Measurements from ENCODE around the gene ARHGAP30. TPM values are rescaled to one million over a fixed set of nuclear protein-coding genes. Genes with fewer than 3 reads are reported as not detected.
"Not testable (repeated sequence)": the region's sequence is repeated elsewhere in the genome, so short reads cannot be mapped to it uniquely, and the experiment has no call there.

Gene ARHGAP30
- total RNA-seq, 2 experiments from 2014 or later: 277 to 281 TPM

GRCh38 chr1:161020509-161021164, 49.1 kb downstream of the ARHGAP30 start, which contains the start of gene F11R:
Gene F11R (minus strand): TSS chr1:161021152. CDS start chr1:161021073, 79 bp downstream.
- Mint-ChIP-seq H3K36me3 (ENCODE audit: low read depth) (no peaks in the 10 kb centered on the region), H3K27me3 (ENCODE audit: low read depth) (peaks cover 2% of the 10 kb centered on the region), H3K9me3 (ENCODE audit: insufficient read depth) (no peaks in the 10 kb centered on the region), H3K4me1 (ENCODE audit: low read depth) (peaks cover 43% of the 10 kb centered on the region), H3K27ac (peak within 1 kb of the TSS; percentile 79), H3K4me3 (peak within 1 kb of the TSS; percentile 87)
- DNase-seq: peak; percentile 45
- ATAC-seq: peak; percentile 48
- CTCF ChIA-PET: interaction anchor here (0.7 to 2.5 kb wide), 11 partner anchors 9 to 78 kb away, joined by 3 to 22 read pairs (median 4); partner anchors contain the start of genes ITLN2, KLHDC9, TSTD1 and USF1
- POLR2A ChIA-PET: interaction anchor here (0.6 to 3.2 kb wide), 14 partner anchors 9 to 309 kb away, joined by 3 to 28 read pairs (median 4); partner anchors contain the start of genes ARHGAP30, CD48, TSTD1 and USF1

GRCh38 chr1:161019751-161020495, 49.8 kb downstream of the ARHGAP30 start:
- no peak for ATAC-seq
- POLR2A ChIA-PET: interaction anchor here (0.8 to 3.2 kb wide), 8 partner anchors 8 to 308 kb away, joined by 3 to 28 read pairs (median 4); partner anchors contain the start of genes ARHGAP30, CD48 and USF1
- Mint-ChIP-seq H3K4me1 (ENCODE audit: low read depth) (peaks cover 43% of the 10 kb centered on the region), H3K9me3 (ENCODE audit: insufficient read depth) (no peaks in the 10 kb centered on the region), H3K27me3 (ENCODE audit: low read depth) (peaks cover 2% of the 10 kb centered on the region), H3K36me3 (ENCODE audit: low read depth) (no peaks in the 10 kb centered on the region), H3K4me3 (peak overlapping the region; percentile 87), H3K27ac (peak overlapping the region; percentile 78)
- DNase-seq: no peak
- CTCF ChIA-PET: interaction anchor here (0.7 to 2.5 kb wide), 8 partner anchors 13 to 78 kb away, joined by 3 to 22 read pairs (median 8); partner anchors contain the start of genes ITLN2, KLHDC9, TSTD1 and USF1

DNA sequence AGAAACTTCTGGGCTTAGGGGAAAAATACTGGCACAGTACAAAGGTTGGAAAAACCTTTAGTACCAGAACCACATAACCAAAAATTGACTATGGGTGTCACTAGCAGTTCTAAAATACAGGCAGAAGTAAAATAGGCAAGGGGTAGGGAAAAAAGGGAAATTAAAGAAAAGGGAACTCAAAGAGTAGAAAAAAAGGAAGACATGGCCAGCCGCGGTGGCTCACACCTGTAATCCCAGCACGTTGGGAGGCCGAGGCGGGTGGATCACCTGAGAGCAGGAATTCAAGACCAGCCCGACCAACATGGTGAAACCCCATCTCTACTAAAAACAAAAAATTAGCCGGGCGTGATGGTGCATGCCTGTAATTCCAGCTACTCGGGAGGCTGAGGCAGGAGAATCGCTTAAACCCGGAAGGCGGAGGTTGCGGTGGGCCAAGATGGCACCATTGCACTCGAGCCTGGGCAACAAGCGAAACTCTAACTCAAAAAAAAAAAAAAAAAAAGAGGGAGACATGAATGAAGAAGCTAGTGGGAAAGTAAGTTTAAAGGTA, 50.5 kb downstream of the ARHGAP30 start:
- H3K27ac Mint-ChIP-seq; DNase-seq; ATAC-seq; H3K9me3 Mint-ChIP-seq (ENCODE audit: insufficient read depth); H3K4me3 Mint-ChIP-seq; H3K36me3 Mint-ChIP-seq (ENCODE audit: low read depth); H3K27me3 Mint-ChIP-seq (ENCODE audit: low read depth): not testable (repeated sequence)
- H3K4me1 Mint-ChIP-seq (ENCODE audit: low read depth): peaks cover 46% of the 10 kb centered on the region
- ChIA-PET CTCF (interaction anchor here (1.1 to 1.8 kb wide), 5 partner anchors 19 to 78 kb away, joined by 3 to 6 read pairs (median 4); partner anchors contain the start of gene ITLN2), POLR2A (interaction anchor here (0.6 to 1.9 kb wide), 2 partner anchors 27 to 139 kb away, joined by 3 to 8 read pairs; partner anchors contain the start of gene USF1)

DNA sequence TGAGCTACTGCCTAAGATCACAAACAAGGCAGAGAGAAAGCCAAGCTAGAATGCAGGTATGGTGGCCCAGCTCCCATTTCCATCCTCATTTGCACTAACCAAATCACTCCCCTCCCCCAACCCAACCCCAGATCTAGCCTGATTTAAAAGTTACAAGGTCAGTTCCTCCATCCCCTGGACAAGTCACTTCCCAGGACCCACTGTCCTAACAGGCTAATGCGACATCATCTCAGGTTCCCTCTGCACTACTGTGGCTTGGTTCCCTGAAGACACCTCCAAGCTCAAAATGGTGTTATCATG, 51.1 kb downstream of the ARHGAP30 start:
- Mint-ChIP-seq H3K4me3 (no peak overlapping the region), H3K27me3 (ENCODE audit: low read depth) (peaks cover 2% of the 10 kb centered on the region), H3K9me3 (ENCODE audit: insufficient read depth) (no peaks in the 10 kb centered on the region), H3K27ac (no peak overlapping the region), H3K36me3 (ENCODE audit: low read depth) (peaks cover 3% of the 10 kb centered on the region), H3K4me1 (ENCODE audit: low read depth) (peaks cover 50% of the 10 kb centered on the region)
- DNase-seq: no peak
- CTCF ChIA-PET: interaction anchor here (1.0 to 1.8 kb wide), 7 partner anchors 12 to 78 kb away, joined by 3 to 6 read pairs (median 4); partner anchors contain the start of genes ITLN2 and USF1
- POLR2A ChIA-PET: interaction anchor here (0.6 to 1.9 kb wide), 2 partner anchors 28 to 139 kb away, joined by 3 to 8 read pairs; partner anchors contain the start of gene USF1
- ATAC-seq: no peak

DNA sequence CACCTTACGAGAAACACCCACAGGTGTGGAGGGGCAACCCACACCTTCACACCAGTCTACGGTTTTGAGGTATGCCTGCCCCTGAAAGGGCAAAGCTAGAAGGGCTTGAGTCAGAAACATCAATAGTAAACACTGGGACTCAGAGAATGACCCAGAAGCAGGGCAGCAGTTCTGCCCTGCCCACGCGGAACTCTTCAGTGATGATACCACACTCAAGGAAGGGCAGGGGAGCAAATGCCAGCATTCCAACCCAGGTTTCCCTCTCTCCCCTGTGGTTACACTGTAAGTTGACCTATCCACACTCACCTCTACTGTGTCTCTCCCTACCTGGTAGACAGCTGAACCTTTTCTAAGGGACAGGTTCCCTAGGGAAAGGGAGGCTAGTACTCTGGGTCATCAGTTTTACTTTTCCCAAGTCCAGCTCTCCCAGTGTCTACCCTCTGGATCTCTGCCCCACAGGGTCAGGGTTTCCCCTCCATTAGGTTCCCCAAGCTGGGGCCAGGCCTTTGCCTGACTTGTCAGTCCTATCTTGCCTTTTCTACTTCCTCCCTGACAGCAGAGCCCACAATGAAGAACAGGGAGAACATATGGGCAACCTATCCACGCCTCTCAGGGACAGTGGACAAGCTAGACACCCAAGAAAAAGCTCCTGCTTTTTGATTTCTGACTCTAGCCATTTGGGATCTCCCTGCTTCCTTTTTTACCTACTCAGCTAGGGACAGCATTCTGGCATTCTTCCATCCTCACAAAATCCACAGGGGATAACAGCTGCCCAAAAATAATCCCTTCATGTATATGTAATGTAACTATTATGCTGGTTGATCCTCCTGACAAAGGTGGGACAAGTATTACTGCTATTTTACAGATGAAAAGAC, 51.7 kb downstream of the ARHGAP30 start:
- POLR2A ChIA-PET: interaction anchor here (0.6 to 1.9 kb wide), 2 partner anchors 28 to 140 kb away, joined by 3 to 8 read pairs; partner anchors contain the start of gene USF1
- H3K27ac Mint-ChIP-seq: no peak overlapping the region

GRCh38 chr1:161017181-161017580, 52.5 kb downstream of the ARHGAP30 start:
- CTCF ChIA-PET, ATAC-seq: not testable (repeated sequence)

More for the DNA sequence above, 51.7 kb downstream of the ARHGAP30 start:
- Mint-ChIP-seq H3K4me1 (ENCODE audit: low read depth) (peaks cover 55% of the 10 kb centered on the region), H3K9me3 (ENCODE audit: insufficient read depth) (no peaks in the 10 kb centered on the region), H3K4me3 (no peak overlapping the region), H3K36me3 (ENCODE audit: low read depth) (peaks cover 3% of the 10 kb centered on the region), H3K27me3 (ENCODE audit: low read depth) (peaks cover 2% of the 10 kb centered on the region)
- CTCF ChIA-PET: interaction anchor here (0.7 to 1.8 kb wide), 7 partner anchors 13 to 81 kb away, joined by 3 to 6 read pairs (median 4); partner anchors contain the start of genes ITLN2 and USF1
- DNase-seq (no peak), ATAC-seq (no peak)

GRCh38 chr1:161016683-161017082, 53.0 kb downstream of the ARHGAP30 start:
- H3K27ac Mint-ChIP-seq; H3K27me3 Mint-ChIP-seq (ENCODE audit: low read depth); CTCF ChIA-PET; POLR2A ChIA-PET; H3K36me3 Mint-ChIP-seq (ENCODE audit: low read depth); H3K9me3 Mint-ChIP-seq (ENCODE audit: insufficient read depth); DNase-seq; H3K4me3 Mint-ChIP-seq; ATAC-seq: not testable (repeated sequence)
- H3K4me1 Mint-ChIP-seq (ENCODE audit: low read depth): peaks cover 55% of the 10 kb centered on the region

More at GRCh38 chr1:161017181-161017580, 52.5 kb downstream of the ARHGAP30 start:
- H3K9me3 Mint-ChIP-seq (ENCODE audit: insufficient read depth); POLR2A ChIA-PET; H3K27ac Mint-ChIP-seq; H3K27me3 Mint-ChIP-seq (ENCODE audit: low read depth); H3K4me3 Mint-ChIP-seq; H3K36me3 Mint-ChIP-seq (ENCODE audit: low read depth); DNase-seq: not testable (repeated sequence)
- H3K4me1 Mint-ChIP-seq (ENCODE audit: low read depth): peaks cover 55% of the 10 kb centered on the region

GRCh38 chr1:161013488-161014230, 56.0 kb downstream of the ARHGAP30 start:
- peak overlapping the region; percentile 70 for H3K4me3 Mint-ChIP-seq
- CTCF ChIA-PET: interaction anchor here (0.7 to 3.6 kb wide), 8 partner anchors 16 to 236 kb away, joined by 3 to 21 read pairs (median 4); partner anchors contain the start of gene ITLN2
- no peaks in the 10 kb centered on the region for H3K27me3 Mint-ChIP-seq (ENCODE audit: low read depth)

DNA sequence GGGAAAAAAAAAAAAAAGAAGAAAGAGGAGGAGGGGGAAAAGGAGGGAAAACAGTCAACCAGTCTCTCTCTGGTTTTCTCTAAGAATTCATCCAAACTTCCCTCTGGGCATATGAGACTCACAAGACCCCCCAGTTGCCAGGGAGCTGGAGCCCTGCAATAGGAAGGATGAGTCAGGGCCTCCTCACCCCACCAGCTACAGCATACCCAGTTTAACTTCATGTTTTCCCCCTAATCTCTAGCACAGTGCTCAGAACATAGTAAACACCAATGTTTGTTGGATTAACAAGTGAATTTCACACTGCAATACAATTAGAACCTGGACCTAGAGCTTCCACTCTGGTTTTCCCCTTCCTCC, 56.6 kb downstream of the ARHGAP30 start:
- peaks cover 28% of the 10 kb centered on the region for H3K4me1 Mint-ChIP-seq (ENCODE audit: low read depth)
- DNase-seq: no peak
- H3K4me3 Mint-ChIP-seq: peak overlapping the region; percentile 70
- H3K9me3 Mint-ChIP-seq (ENCODE audit: insufficient read depth): no peaks in the 10 kb centered on the region
- peak overlapping the region; percentile 93 for H3K27ac Mint-ChIP-seq
- H3K36me3 Mint-ChIP-seq (ENCODE audit: low read depth): peaks cover 3% of the 10 kb centered on the region
- H3K27me3 Mint-ChIP-seq (ENCODE audit: low read depth): no peaks in the 10 kb centered on the region
- ChIA-PET POLR2A (interaction anchor here (0.8 to 2.3 kb wide), 7 partner anchors 9 to 86 kb away, joined by 3 to 15 read pairs (median 5); partner anchors contain the start of genes ARHGAP30, TSTD1 and USF1), CTCF (interaction anchor here (0.5 to 3.6 kb wide), 8 partner anchors 16 to 236 kb away, joined by 3 to 21 read pairs (median 4); partner anchors contain the start of gene ITLN2)
- peak; percentile 31 for ATAC-seq

More at GRCh38 chr1:161013488-161014230, 56.0 kb downstream of the ARHGAP30 start:
- Mint-ChIP-seq H3K36me3 (ENCODE audit: low read depth) (peaks cover 3% of the 10 kb centered on the region), H3K9me3 (ENCODE audit: insufficient read depth) (no peaks in the 10 kb centered on the region), H3K4me1 (ENCODE audit: low read depth) (peaks cover 33% of the 10 kb centered on the region), H3K27ac (peak overlapping the region; percentile 93)
- DNase-seq (peak; percentile 80), ATAC-seq (peak; percentile 91)
- POLR2A ChIA-PET: interaction anchor here (0.8 to 2.3 kb wide), 7 partner anchors 8 to 86 kb away, joined by 3 to 15 read pairs (median 5); partner anchors contain the start of genes ARHGAP30, TSTD1 and USF1

- no peak for ATAC-seq
- DNase-seq: no peak
- H3K27ac Mint-ChIP-seq: no peak overlapping the region
- no peaks in the 10 kb centered on the region for H3K9me3 Mint-ChIP-seq (ENCODE audit: insufficient read depth)
- peaks cover 3% of the 10 kb centered on the region for H3K36me3 Mint-ChIP-seq (ENCODE audit: low read depth)
- ChIA-PET POLR2A (interaction anchor here (1.0 to 1.2 kb wide), 2 partner anchors 8 to 12 kb away, joined by 3 read pairs; no protein-coding TSS in a partner anchor), CTCF (interaction anchor here (1.4 to 3.6 kb wide), 3 partner anchors 9 to 22 kb away, joined by 3 to 21 read pairs (median 6); partner anchors contain the start of gene F11R)
- peaks cover 26% of the 10 kb centered on the region for H3K4me1 Mint-ChIP-seq (ENCODE audit: low read depth)
- no peaks in the 10 kb centered on the region for H3K27me3 Mint-ChIP-seq (ENCODE audit: low read depth)
- H3K4me3 Mint-ChIP-seq: no peak overlapping the region
Measured at GRCh38 chr1:161012420-161012819, 57.3 kb downstream of the ARHGAP30 start.
